HG03442 (cell line): ENCODE data around the gene PACSIN2.
"Not testable (repeated sequence)": the region's sequence is repeated elsewhere in the genome, so short reads cannot be mapped to it uniquely, and the experiment has no call there.

Experiments used
- ATAC-seq: cut with Tn5 transposase; IDR thresholded peaks from one replicate; pipeline ENCODE4 v1.9.1; 2021; ENCODE audit warnings: mild to moderate bottlenecking, moderate library complexity; ENCODE audit not compliant: unreplicated experiment

The PACSIN2 gene

GRCh38 chr22:42928969-42929837 is 85.7 kb downstream of the PACSIN2 start:
- ATAC-seq, result no peak

- ATAC-seq, result no peak
Measured at GRCh38 chr22:42927966-42928365, 87.0 kb downstream of the PACSIN2 start.

GRCh38 chr22:42926768-42927167 is 88.2 kb downstream of the PACSIN2 start:
- no peak for ATAC-seq

- no peak for ATAC-seq
Measured at GRCh38 chr22:42926104-42926503, 88.8 kb downstream of the PACSIN2 start.

GRCh38 chr22:42925598-42925997 is 89.4 kb downstream of the PACSIN2 start:
- ATAC-seq, result no peak

- ATAC-seq, result not testable (repeated sequence)
Measured at GRCh38 chr22:42925031-42925430, 89.9 kb downstream of the PACSIN2 start.

- no peak for ATAC-seq
Measured at GRCh38 chr22:42924436-42924835, 90.5 kb downstream of the PACSIN2 start.

GRCh38 chr22:42922374-42923191 is 92.4 kb downstream of the PACSIN2 start:
- no peak for ATAC-seq

- ATAC-seq, result no peak
Measured at GRCh38 chr22:42920101-42920820, 94.7 kb downstream of the PACSIN2 start.

- no peak for ATAC-seq
Measured at GRCh38 chr22:42919199-42919598, 95.8 kb downstream of the PACSIN2 start.

- ATAC-seq, result no peak
Measured at GRCh38 chr22:42918500-42918899, 96.4 kb downstream of the PACSIN2 start.

- not testable (repeated sequence) for ATAC-seq
Measured at GRCh38 chr22:42917358-42917757, 97.6 kb downstream of the PACSIN2 start.

GRCh38 chr22:42915980-42916765 is 98.8 kb downstream of the PACSIN2 start:
- ATAC-seq, result no peak

GRCh38 chr22:42914511-42915076 is 100.4 kb downstream of the PACSIN2 start:
- ATAC-seq, result no peak

- no peak for ATAC-seq
Measured at GRCh38 chr22:42913874-42914510, 101.0 kb downstream of the PACSIN2 start.

- ATAC-seq, result no peak
Measured at GRCh38 chr22:42912059-42912458, 102.9 kb downstream of the PACSIN2 start.

- ATAC-seq, result no peak
Measured at GRCh38 chr22:42910221-42910942, 104.6 kb downstream of the PACSIN2 start.

GRCh38 chr22:42909363-42910058 is 105.4 kb downstream of the PACSIN2 start:
- ATAC-seq, result no peak
